Dermis blood vessel endothelial cell (primary cell): ENCODE data around the gene MAP3K9. TPM values are rescaled to one million over a fixed set of nuclear protein-coding genes. Genes with fewer than 3 reads are reported as not detected.
A peak's percentile ranks its signal among the peaks of the same experiment; 100 is the strongest.

Experiments
- DNase-seq: peaks from one replicate; pipeline ENCODE4 v3.0.0; 2010
- total RNA-seq: library from RNA; depleted of rRNA; stranded (reverse); fragments of >200 nt; gene quantifications from 2 replicates; pipeline ENCODE4 v1.2.3, GENCODE V29; 2014

MAP3K9 gene
- total RNA-seq, 1 donor from 2014 or later = 0.68 TPM

- DNase-seq = peak; percentile 34
These were observed 12.5 kb upstream of the MAP3K9 start for GRCh38 chr14:70821584-70822529.

GRCh38 chr14:70816525-70816924, 7.2 kb upstream of the MAP3K9 start:
- no peak for DNase-seq

- no peak for DNase-seq
These were observed 5.2 kb upstream of the MAP3K9 start for GRCh38 chr14:70814466-70814865.

- DNase-seq = no peak
These were observed 3.0 kb upstream of the MAP3K9 start for GRCh38 chr14:70812124-70812818.

- DNase-seq = no peak
These were observed 2.3 kb upstream of the MAP3K9 start for GRCh38 chr14:70811578-70811977.

- no peak for DNase-seq
These were observed 1.7 kb upstream of the MAP3K9 start for GRCh38 chr14:70811050-70811449.

GRCh38 chr14:70810621-70811020, 1.3 kb upstream of the MAP3K9 start:
- DNase-seq = no peak

- DNase-seq = no peak
These were observed 693 bp downstream of the MAP3K9 start for GRCh38 chr14:70808416-70809224.

GRCh38 chr14:70807898-70808415, 1.4 kb downstream of the MAP3K9 start:
- DNase-seq = no peak

- peak; percentile 19 for DNase-seq
These were observed 4.7 kb downstream of the MAP3K9 start for GRCh38 chr14:70804556-70805162.

GRCh38 chr14:70803321-70804310, 5.7 kb downstream of the MAP3K9 start:
- DNase-seq = no peak

GRCh38 chr14:70802379-70802778, 6.9 kb downstream of the MAP3K9 start:
- DNase-seq = no peak

- DNase-seq = no peak
These were observed 7.5 kb downstream of the MAP3K9 start for GRCh38 chr14:70801836-70802235.

GRCh38 chr14:70796551-70796950, 12.8 kb downstream of the MAP3K9 start:
- no peak for DNase-seq

GRCh38 chr14:70794294-70794693, 15.0 kb downstream of the MAP3K9 start:
- no peak for DNase-seq

- DNase-seq = no peak
These were observed 15.7 kb downstream of the MAP3K9 start for GRCh38 chr14:70793637-70794036.

GRCh38 chr14:70792939-70793338, 16.4 kb downstream of the MAP3K9 start:
- DNase-seq = no peak

- DNase-seq = no peak
These were observed 17.3 kb downstream of the MAP3K9 start for GRCh38 chr14:70791971-70792370.

- no peak for DNase-seq
These were observed 19.4 kb downstream of the MAP3K9 start for GRCh38 chr14:70789961-70790360.

GRCh38 chr14:70789361-70789760, 20.0 kb downstream of the MAP3K9 start:
- peak; percentile 19 for DNase-seq

GRCh38 chr14:70788898-70789297, 20.4 kb downstream of the MAP3K9 start:
- DNase-seq = no peak
